K562 (cell line): ENCODE measurements around the gene CTDNEP1. TPM values are rescaled to one million over a fixed set of nuclear protein-coding genes. Genes with fewer than 3 reads are reported as not detected.

Experiments
- CTBP1 ChIP-seq: fragments of 450-650 bp; IDR thresholded peaks from 2 replicates; pipeline ENCODE4 v1.6.1; 2016; ENCODE audit warnings: borderline replicate concordance
- E2F1 ChIP-seq: sonication (generic); formaldehyde crosslinking; IDR thresholded peaks from 2 replicates; pipeline ENCODE4 v1.8.1; 2023; ENCODE audit warnings: mild to moderate bottlenecking, missing genetic modification reagents, moderate library complexity
- ESRRA ChIP-seq: fragments of 450-650 bp; IDR thresholded peaks from 2 replicates; pipeline ENCODE4 v1.6.1; 2014; ENCODE audit warnings: low read depth, mild to moderate bottlenecking, moderate library complexity, borderline replicate concordance
- HBP1 ChIP-seq: fragments of 450-650 bp; formaldehyde crosslinking; IDR thresholded peaks from 2 replicates; pipeline ENCODE4 v1.4.0; 2022; ENCODE audit warnings: missing genetic modification characterization
- HDGF ChIP-seq: fragments of 450-650 bp; IDR thresholded peaks from 2 replicates; pipeline ENCODE4 v1.6.1; 2016
- NCOA1 ChIP-seq: fragments of 450-650 bp; IDR thresholded peaks from 2 replicates; pipeline ENCODE4 v1.6.1; 2016; ENCODE audit warnings: low read depth
- PML ChIP-seq: IDR thresholded peaks from 2 replicates; pipeline ENCODE4 v1.6.1; 2012; ENCODE audit warnings: low read length, inconsistent platforms
- POLR2AphosphoS2 ChIP-seq: IDR thresholded peaks from 2 replicates; pipeline ENCODE4 v1.6.1; 2012; ENCODE audit warnings: low read length, improper control_type of control experiment
- SMC3 ChIP-seq: conservative IDR thresholded peaks from 2 replicates; pipeline ENCODE4 v1.6.1; 2011; ENCODE audit warnings: low read depth, low read length, improper control_type of control experiment; ENCODE audit not compliant: insufficient read depth
- TCFL5 ChIP-seq: fragments of 250-450 bp; sonication (Bioruptor Pico); conservative IDR thresholded peaks from 2 replicates; pipeline ENCODE4 v1.6.1; 2021; ENCODE audit warnings: mild to moderate bottlenecking, moderate library complexity, matching md5 sums
- ZBTB12 ChIP-seq: fragments of 250-450 bp; sonication (Bioruptor Pico); IDR thresholded peaks from 2 replicates; pipeline ENCODE4 v1.4.0; 2020
- ZBTB40 ChIP-seq, 2 experiments: fragments of 450-650 bp in 1 of 2; sonication (generic) in 1 of 2; formaldehyde crosslinking in 1 of 2; IDR thresholded peaks; 2 replicates each; pipeline versions ENCODE4 v1.7.1 to v1.9.0; 2016 to 2022; ENCODE audit warnings: inconsistent platforms in 1 of 2, mild to moderate bottlenecking in 1 of 2, missing genetic modification reagents in 1 of 2
- ZNF551 ChIP-seq: fragments of 250-450 bp; sonication (Bioruptor Pico); IDR thresholded peaks from 2 replicates; pipeline ENCODE4 v1.5.0; 2021; ENCODE audit warnings: mild to moderate bottlenecking, moderate library complexity
- ZNF583 ChIP-seq: fragments of 250-450 bp; sonication (Bioruptor Pico); IDR thresholded peaks from 2 replicates; pipeline ENCODE4 v1.4.0; 2020
- ZNF79 ChIP-seq: fragments of 250-450 bp; sonication (Bioruptor Pico); IDR thresholded peaks from 2 replicates; pipeline ENCODE4 v1.4.0; 2020; ENCODE audit warnings: low read depth, mild to moderate bottlenecking, moderate library complexity
- polyA plus RNA-seq, 8 experiments: library from polyadenylated mRNA; depleted of rRNA in 4 of 8; stranded (reverse) in 5 of 8; unstranded in 3 of 8; fragments of >200 nt; fragmentation: Nextera tagmentation in 2 of 8; fragmentation: Illumina TruSeq in 1 of 8; extraction: Ambion mirVana in 2 of 8; extraction: Trizol in 1 of 8; gene quantifications; 2 replicates each; pipeline versions ENCODE4 v1.2.1 to v1.2.3, GENCODE V29; 2011 to 2014; ENCODE audit warnings: inconsistent platforms in 1 of 8, missing spikeins in 1 of 8
- total RNA-seq, 7 experiments: library from RNA; depleted of rRNA in 6 of 7; stranded (reverse); fragments of >200 nt in 6 of 7; fragmentation: Illumina TruSeq in 2 of 7; extraction: Trizol in 2 of 7; gene quantifications; 2 replicates each; pipeline versions ENCODE4 v1.2.1 to v1.2.3, GENCODE V29; 2011 to 2021; ENCODE audit warnings: low replicate concordance in 1 of 7

The CTDNEP1 gene
- total and polyA plus RNA-seq, 9 of the 15 experiments (the other 6 are each of a cell fraction or from before 2014, with no cell fraction given) = 10.7 to 150 (median 28.5) TPM

GRCh38 chr17:7242717-7243452 lies 8.6 kb downstream of the CTDNEP1 start (continued):
- peak; percentile 71 for TF ChIP-seq ZBTB40 (IDR thresholded peaks at IDR 0.05)
- no peak for TF ChIP-seq ZBTB40 (CRISPR knock-in tag; IDR thresholded peaks at IDR 0.05)
- peak; percentile 58; the same call in 1 of the 2 replicates for TF ChIP-seq CTBP1
- peak; percentile 99 for TF ChIP-seq POLR2AphosphoS2
- TF ChIP-seq ZNF583 (CRISPR knock-in tag) = no peak
- no peak for TF ChIP-seq SMC3
- TF ChIP-seq E2F1 (CRISPR knock-in tag) = 0 out of 2 replicates have a peak, but pooled peaks have one; percentile 36
- no peak for TF ChIP-seq HDGF
- peak; percentile 12; the same call in 1 of the 2 replicates for TF ChIP-seq ESRRA
- TF ChIP-seq TCFL5 (CRISPR knock-in tag) = no peak
- peak; percentile 49; the same call in 1 of the 2 replicates for TF ChIP-seq ZBTB12 (CRISPR knock-in tag)
- 0 out of 2 replicates have a peak, but pooled peaks have one; percentile 35 for TF ChIP-seq NCOA1
- TF ChIP-seq ZNF551 (CRISPR knock-in tag) = 0 out of 2 replicates have a peak, but pooled peaks have one; percentile 57
- no peak for TF ChIP-seq PML
- TF ChIP-seq ZNF79 (CRISPR knock-in tag) = no peak
- 0 out of 2 replicates have a peak, but pooled peaks have one; percentile 42 for TF ChIP-seq HBP1 (CRISPR knock-in tag)
